B cell (primary cell): ENCODE data around the gene PYCR2. TPM values are rescaled to one million over a fixed set of nuclear protein-coding genes. Genes with fewer than 3 reads are reported as not detected.

Experiments used
- ATAC-seq: fragments of 200-7000 bp; cut with Tn5 transposase; one replicate; pipeline ENCODE4 v1.10.0; 2021; ENCODE audit warnings: low read depth, mild to moderate bottlenecking, moderate number of reproducible peaks, moderate library complexity
- CTCF ChIA-PET: fragments of 350-600 bp; sonication (Branson Sonifier 250); formaldehyde crosslinking; loops from one replicate; lab custom pipeline; 2021; ENCODE audit warnings: antibody characterized with exemption, inconsistent platforms; lab: Charles Lee
- POLR2A ChIA-PET: fragments of 350-600 bp; sonication (Branson Sonifier 250); formaldehyde crosslinking; loops from one replicate; lab custom pipeline; 2021; ENCODE audit warnings: antibody characterized with exemption; lab: Charles Lee
- DNase-seq: peaks from one replicate; pipeline ENCODE4 v3.0.0; 2013
- H2AFZ ChIP-seq: 2 replicates; pipeline ENCODE4 v1.6.1; 2012; ENCODE audit warnings: mild to moderate bottlenecking, low read depth, low read length; ENCODE audit not compliant: insufficient read depth, poor library complexity, severe bottlenecking
- H3K27ac ChIP-seq, 2 donors: 1 replicate in 1 of 2; 2 replicates in 1 of 2; pipeline ENCODE4 v1.5.1; 2012 to 2013; ENCODE audit warnings: low read length in 2 of 2, mild to moderate bottlenecking in 2 of 2, moderate library complexity in 1 of 2
- H3K27me3 ChIP-seq, 4 experiments: fragments of 200-600 bp in 1 of 4; sonication (generic) in 1 of 4; replicated peaks in 1 of 4; 1 replicate in 2 of 4; 2 replicates in 2 of 4; pipeline versions ENCODE4 v1.6.1 to v1.7.0; 2013 to 2016; ENCODE audit warnings: low read length in 3 of 4, mild to moderate bottlenecking in 2 of 4, mixed read lengths in 1 of 4, moderate library complexity in 1 of 4; ENCODE audit not compliant: insufficient read depth in 4 of 4, control insufficient read depth in 3 of 4; ENCODE audit errors: control extremely low read depth in 1 of 4
- H3K36me3 ChIP-seq, 2 experiments: replicated peaks in 1 of 2; 1 replicate in 1 of 2; 2 replicates in 1 of 2; pipeline versions ENCODE4 v1.6.1 to v1.7.1; 2013; ENCODE audit warnings: low read length in 1 of 2; ENCODE audit not compliant: insufficient read depth in 2 of 2, control insufficient read depth in 1 of 2; ENCODE audit errors: control extremely low read depth in 1 of 2, extremely low read depth in 1 of 2
- H3K4me1 ChIP-seq, 2 donors: fragments of 200-600 bp in 1 of 2; sonication (generic) in 1 of 2; 1 replicate in 1 of 2; 2 replicates in 1 of 2; pipeline versions ENCODE4 v1.5.1 to v1.6.1; 2013 to 2017; ENCODE audit warnings: low read length in 2 of 2; ENCODE audit not compliant: control insufficient read depth in 2 of 2, insufficient read depth in 2 of 2
- H3K4me2 ChIP-seq: replicated peaks from 2 replicates; pipeline ENCODE3; 2012; ENCODE audit warnings: mild to moderate bottlenecking, low read depth, low read length; ENCODE audit not compliant: poor library complexity, severe bottlenecking
- H3K4me3 ChIP-seq, 5 experiments: fragments of 200-600 bp in 1 of 5; sonication (generic) in 1 of 5; 1 replicate in 3 of 5; 2 replicates in 2 of 5; pipeline versions ENCODE4 v1.5.1 to v1.7.0; 2011 to 2016; ENCODE audit warnings: low read length in 4 of 5, mild to moderate bottlenecking in 4 of 5, low read depth in 2 of 5, control low read depth in 1 of 5, moderate library complexity in 1 of 5; ENCODE audit not compliant: insufficient read depth in 1 of 5; ENCODE audit errors: control extremely low read depth in 1 of 5, extremely low read depth in 1 of 5
- H3K79me2 ChIP-seq: fragments of 200-600 bp; sonication (generic); one replicate; pipeline ENCODE4 v1.6.0; 2016; ENCODE audit warnings: low read length; ENCODE audit not compliant: control insufficient read depth, insufficient read depth
- H3K9ac ChIP-seq: fragments of 200-600 bp; sonication (generic); 2 replicates; pipeline ENCODE4 v1.6.1; 2017; ENCODE audit warnings: mild to moderate bottlenecking, low read length, moderate library complexity
- H3K9me3 ChIP-seq, 3 donors: one replicate each; pipeline versions ENCODE4 v1.6.1 to v1.7.1; 2013; ENCODE audit warnings: low read length in 2 of 3; ENCODE audit not compliant: control insufficient read depth in 2 of 3, insufficient read depth in 1 of 3; ENCODE audit errors: control extremely low read depth in 1 of 3
- H4K20me1 ChIP-seq: 2 replicates; pipeline ENCODE4 v1.6.0; 2012; ENCODE audit warnings: mild to moderate bottlenecking, low read length; ENCODE audit not compliant: insufficient read depth, control insufficient read depth, poor library complexity, severe bottlenecking
- H3K27ac Mint-ChIP-seq: one replicate; pipeline ENCODE4 v1.8.0; 2021; ENCODE audit warnings: mixed read lengths
- H3K27me3 Mint-ChIP-seq: one replicate; pipeline ENCODE4 v1.8.0; 2021; ENCODE audit warnings: mixed read lengths
- H3K4me1 Mint-ChIP-seq: one replicate; pipeline ENCODE4 v1.8.0; 2021; ENCODE audit warnings: mixed read lengths
- H3K4me3 Mint-ChIP-seq: one replicate; pipeline ENCODE4 v1.8.0; 2021; ENCODE audit warnings: mixed read lengths
- H3K9me3 Mint-ChIP-seq: one replicate; pipeline ENCODE4 v1.8.0; 2022; ENCODE audit warnings: mixed read lengths; ENCODE audit not compliant: insufficient read depth
- CTCF ChIP-seq: fragments of 200-600 bp; IDR thresholded peaks from one replicate; pipeline ENCODE4 v1.8.0; 2022; ENCODE audit warnings: antibody characterized with exemption, mild to moderate bottlenecking
- EZH2 ChIP-seq: IDR thresholded peaks from 2 replicates; pipeline ENCODE4 v1.6.1; 2012; ENCODE audit warnings: borderline replicate concordance, low read depth, mild to moderate bottlenecking, moderate library complexity, low read length; ENCODE audit not compliant: insufficient read depth, poor library complexity, severe bottlenecking
- WGBS: methylation state at CpG from one replicate; pipeline ENCODE4 v1.1.5; 2013; ENCODE audit warnings: missing lambda C conversion rate; ENCODE audit not compliant: insufficient coverage; 5-methylcytosine and 5-hydroxymethylcytosine counted together
- intact Hi-C: fragments of 100-400 bp; cut with micrococcal nuclease; formaldehyde crosslinking; loops from one replicate; pipeline ENCODE4 v1.10.0; 2022
- polyA plus RNA-seq: library from polyadenylated mRNA; depleted of rRNA; stranded (reverse); fragments of >200 nt; gene quantifications from 2 replicates; pipeline ENCODE4 v1.2.3, GENCODE V29; 2012
- total RNA-seq, 2 donors: library from RNA; stranded (reverse); fragments of 120-200 nt in 1 of 2; gene quantifications; 1 replicate in 1 of 2; 2 replicates in 1 of 2; pipeline versions ENCODE4 v1.2.3 to v1.2.4, GENCODE V29; 2013 to 2022

Gene PYCR2
- total and polyA plus RNA-seq, 2 donors (not counting 1 experiment from before 2014, with no cell fraction given): 113 to 134 TPM

- no peaks in the 10 kb centered on the region for H3K9me3 Mint-ChIP-seq
- CTCF ChIA-PET: interaction anchor here (0.6 to 5.7 kb wide), 21 partner anchors 8 to 415 kb away, joined by 3 to 59 read pairs (median 5); partner anchors contain the start of genes PYCR2 and SRP9
- peaks cover 27% of the 10 kb centered on the region for H4K20me1 ChIP-seq
- H3K4me2 ChIP-seq: peak overlapping the region; percentile 88
- H3K27ac Mint-ChIP-seq: peak overlapping the region; percentile 91
- peak overlapping the region; percentile 96 for H3K4me3 Mint-ChIP-seq
- peaks cover 30 to 42% of the 10 kb centered on the region in 2 donors for H3K4me1 ChIP-seq
- H3K27me3 ChIP-seq: no peaks in the 10 kb centered on the region
- no peaks in the 10 kb centered on the region for H3K27me3 Mint-ChIP-seq
- H3K9me3 ChIP-seq: no peaks in the 10 kb centered on the region
- ATAC-seq: peak; percentile 19
- intact Hi-C loops: loop anchor here (1.0 to 5.0 kb wide), 5 partner anchors 14 to 106 kb away; partner anchors contain the start of genes PYCR2 and SRP9
- peak overlapping the region; percentile 48 to 99 (median 96) for H3K4me3 ChIP-seq
- H3K36me3 ChIP-seq: peaks cover 0 to 8% of the 10 kb centered on the region in 2 experiments
- peak overlapping the region; percentile 46 to 53 for H3K27ac ChIP-seq
- TF ChIP-seq CTCF (peak; percentile 3), EZH2 (no peak)
- peaks cover 41% of the 10 kb centered on the region for H3K4me1 Mint-ChIP-seq
- WGBS: 3% methylated on average over 61 of the region's 63 CpGs
- peak; percentile 46 for DNase-seq
- POLR2A ChIA-PET: interaction anchor here (0.7 to 3.3 kb wide), 12 partner anchors 10 to 228 kb away, joined by 4 to 38 read pairs (median 6); partner anchors contain the start of genes PYCR2, SDE2 and SRP9
- peak overlapping the region; percentile 89 for H2AFZ ChIP-seq
- peaks cover 56% of the 10 kb centered on the region for H3K79me2 ChIP-seq
- peak overlapping the region; percentile 88 for H3K9ac ChIP-seq
Observed at GRCh38 chr1:225882694-225883615, 41.1 kb downstream of the PYCR2 start.
